K562 (cell line): ENCODE results near the gene SLC43A2. TPM values are rescaled to one million over a fixed set of nuclear protein-coding genes. Genes with fewer than 3 reads are reported as not detected.
"Not testable (repeated sequence)": the region's sequence is repeated elsewhere in the genome, so short reads cannot be mapped to it uniquely, and the experiment has no call there.

Experiments
- ATAC-seq: fragments of 200-7000 bp; cut with Tn5 transposase; 3 replicates; pipeline ENCODE4 v1.9.1; 2020; ENCODE audit warnings: moderate library complexity
- BruUV-seq: library from RNA; stranded (reverse); fragments of 400-500 nt; replicated peaks from 2 replicates; lab custom pipeline; 2021; lab: Mats Ljungman, UMichigan
- CTCF ChIA-PET: fragments of 300-600 bp; formaldehyde crosslinking; extraction: SDS; loops from one replicate; lab custom pipeline; 2021; ENCODE audit warnings: low intra/inter-chr PET ratio; lab: Yijun Ruan, JAX
- POLR2A ChIA-PET: fragments of 300-600, 350-650 bp; sonication (Branson Sonifier 250); formaldehyde crosslinking; extraction: SDS; loops from one replicate; lab custom pipeline; 2021; ENCODE audit warnings: antibody characterized with exemption, inconsistent platforms; lab: Yijun Ruan, JAX
- DNase-seq, 4 experiments: peaks; one replicate each; pipeline versions ENCODE4 v3.0.0 to v3.0.0-alpha.2; 2011 to 2018; ENCODE audit warnings: low spot score in 3 of 4, mixed read lengths in 3 of 4; ENCODE audit errors: extremely low read depth in 1 of 4
- FAIRE-seq: peaks from 2 replicates; lab custom pipeline; 2011; peaks lifted over from hg19 to GRCh38; lab: Jason Lieb, UNC
- H2AFZ ChIP-seq: 2 replicates; pipeline ENCODE4 v1.6.0; 2011; ENCODE audit warnings: low read depth, low read length, control low read depth, inconsistent platforms
- H3K27ac ChIP-seq: fragments of 200-600 bp; 3 replicates; pipeline ENCODE4 v1.8.0; 2011; ENCODE audit warnings: low read depth, mild to moderate bottlenecking, control low read depth, inconsistent platforms, low read length, moderate library complexity, mixed read lengths; ENCODE audit errors: extremely low read depth
- H3K27me3 ChIP-seq, 2 experiments: fragments of 300-600 bp in 1 of 2; 2 replicates in 1 of 2; 3 replicates in 1 of 2; pipeline versions ENCODE4 v1.6.0 to v1.8.0; 2011; ENCODE audit warnings: inconsistent platforms in 2 of 2, low read length in 2 of 2, mild to moderate bottlenecking in 1 of 2, mixed read lengths in 1 of 2, moderate library complexity in 1 of 2; ENCODE audit not compliant: control insufficient read depth in 2 of 2, insufficient read depth in 2 of 2
- H3K36me3 ChIP-seq: fragments of 300-600 bp; 3 replicates; pipeline ENCODE4 v1.8.0; 2011; ENCODE audit warnings: mild to moderate bottlenecking, low read length, inconsistent platforms; ENCODE audit not compliant: control insufficient read depth, insufficient read depth
- H3K4me1 ChIP-seq, 2 experiments: fragments of 200-600 bp in 1 of 2; replicated peaks in 1 of 2; 2 replicates in 1 of 2; 3 replicates in 1 of 2; pipeline versions ENCODE4 v1.5.1 to v1.8.0; 2011; ENCODE audit warnings: inconsistent platforms in 2 of 2, low read length in 2 of 2, mild to moderate bottlenecking in 1 of 2, mixed read lengths in 1 of 2, moderate library complexity in 1 of 2; ENCODE audit not compliant: control insufficient read depth in 2 of 2, insufficient read depth in 2 of 2
- H3K4me2 ChIP-seq: 2 replicates; pipeline ENCODE4 v1.6.1; 2011; ENCODE audit warnings: low read length, control low read depth, inconsistent platforms, mixed read lengths; ENCODE audit not compliant: insufficient read depth
- H3K4me3 ChIP-seq: fragments of 200-600 bp; sonication (generic), shearing (Covaris generic); 2 replicates; pipeline ENCODE4 v1.5.1; 2016; ENCODE audit warnings: control low read depth, inconsistent platforms
- H3K79me2 ChIP-seq: fragments of 200-600 bp; 3 replicates; pipeline ENCODE4 v1.8.0; 2011; ENCODE audit warnings: low read length, inconsistent platforms; ENCODE audit not compliant: control insufficient read depth, insufficient read depth
- H3K9ac ChIP-seq, 2 experiments: 2 replicates each; pipeline versions ENCODE4 v1.6.0 to v1.6.1; 2011; ENCODE audit warnings: low read depth in 2 of 2, low read length in 2 of 2, control low read depth in 1 of 2, inconsistent platforms in 1 of 2, mild to moderate bottlenecking in 1 of 2, mixed read lengths in 1 of 2; ENCODE audit not compliant: insufficient read depth in 1 of 2
- H3K9me1 ChIP-seq: one replicate; pipeline ENCODE4 v1.6.0; 2011; ENCODE audit warnings: inconsistent platforms, mild to moderate bottlenecking, low read length, moderate library complexity; ENCODE audit not compliant: control insufficient read depth, insufficient read depth
- H3K9me3 ChIP-seq: replicated peaks from 2 replicates; pipeline ENCODE4 v1.5.1; 2011; ENCODE audit warnings: low read depth, low read length, inconsistent platforms; ENCODE audit not compliant: control insufficient read depth, insufficient read depth
- H4K20me1 ChIP-seq: replicated peaks from 2 replicates; pipeline ENCODE4 v1.6.1; 2011; ENCODE audit warnings: low read length, inconsistent platforms, mixed read lengths; ENCODE audit not compliant: control insufficient read depth, insufficient read depth
- SAFB2 ChIP-seq: fragments of 200-400 bp; formaldehyde crosslinking; IDR thresholded peaks from 2 replicates; pipeline ENCODE4 v1.6.1; 2018; ENCODE audit warnings: borderline replicate concordance, low read length, low read depth, moderate library complexity; ENCODE audit not compliant: severe bottlenecking
- SREBF1 ChIP-seq: fragments of 150-350 bp; IDR thresholded peaks from 2 replicates; pipeline ENCODE4 v1.6.1; 2014; ENCODE audit warnings: antibody characterized with exemption, low read depth, low read length, borderline replicate concordance
- ZNF174 ChIP-seq: fragments of 250-450 bp; sonication (Bioruptor Pico); IDR thresholded peaks from 2 replicates; pipeline ENCODE4 v1.4.0; 2020; ENCODE audit warnings: mild to moderate bottlenecking
- WGBS: fragments of 100-300 bp; shearing (Covaris generic); methylation state at CpG from one replicate; pipeline ENCODE4 v1.1.6; 2016; ENCODE audit warnings: low coverage, mixed read lengths; ENCODE audit not compliant: insufficient coverage; ENCODE audit errors: missing lambda C conversion rate; 5-methylcytosine and 5-hydroxymethylcytosine counted together
- in situ Hi-C: fragments of 300-500 bp; cut with MboI; formaldehyde crosslinking; loops from 4 replicates; pipeline ENCODE4 v1.15.0; 2018; ENCODE audit warnings: inconsistent platforms, mixed read lengths
- intact Hi-C: fragments of 100-400 bp; cut with micrococcal nuclease; formaldehyde crosslinking; loops from 2 replicates; pipeline ENCODE4 v1.14.2; 2022
- polyA plus RNA-seq, 8 experiments: library from polyadenylated mRNA; depleted of rRNA in 4 of 8; stranded (reverse) in 5 of 8; unstranded in 3 of 8; fragments of >200 nt; fragmentation: Nextera tagmentation in 2 of 8; fragmentation: Illumina TruSeq in 1 of 8; extraction: Ambion mirVana in 2 of 8; extraction: Trizol in 1 of 8; gene quantifications; 2 replicates each; pipeline versions ENCODE4 v1.2.1 to v1.2.3, GENCODE V29; 2011 to 2014; ENCODE audit warnings: inconsistent platforms in 1 of 8, missing spikeins in 1 of 8
- total RNA-seq, 7 experiments: library from RNA; depleted of rRNA in 6 of 7; stranded (reverse); fragments of >200 nt in 6 of 7; fragmentation: Illumina TruSeq in 2 of 7; extraction: Trizol in 2 of 7; gene quantifications; 2 replicates each; pipeline versions ENCODE4 v1.2.1 to v1.2.3, GENCODE V29; 2011 to 2021; ENCODE audit warnings: low replicate concordance in 1 of 7

Gene SLC43A2
- total and polyA plus RNA-seq, 9 of the 15 experiments (the other 6 are each of a cell fraction or from before 2014, with no cell fraction given), result 0.03 to 10.2 (median 3.6) TPM

GRCh38 chr17:1663934-1664333 lies 35.3 kb upstream of the SLC43A2 start:
- H2AFZ ChIP-seq, H3K9me3 ChIP-seq, ATAC-seq, intact Hi-C loops, H3K27ac ChIP-seq, H4K20me1 ChIP-seq, H3K4me3 ChIP-seq, FAIRE-seq, DNase-seq, CTCF ChIA-PET, H3K79me2 ChIP-seq, H3K4me1 ChIP-seq, H3K9ac ChIP-seq, H3K9me1 ChIP-seq, H3K4me2 ChIP-seq, H3K27me3 ChIP-seq, in situ Hi-C loops, BruUV-seq: not testable (repeated sequence)
- H3K36me3 ChIP-seq, result peaks cover 82% of the 10 kb centered on the region
- WGBS, result 96% methylated on average over 5 of the region's 5 CpGs
- POLR2A ChIA-PET, result interaction anchor here (1.3 kb wide), 1 partner anchor 13 kb away, joined by 4 read pairs; no protein-coding TSS in a partner anchor

DNA sequence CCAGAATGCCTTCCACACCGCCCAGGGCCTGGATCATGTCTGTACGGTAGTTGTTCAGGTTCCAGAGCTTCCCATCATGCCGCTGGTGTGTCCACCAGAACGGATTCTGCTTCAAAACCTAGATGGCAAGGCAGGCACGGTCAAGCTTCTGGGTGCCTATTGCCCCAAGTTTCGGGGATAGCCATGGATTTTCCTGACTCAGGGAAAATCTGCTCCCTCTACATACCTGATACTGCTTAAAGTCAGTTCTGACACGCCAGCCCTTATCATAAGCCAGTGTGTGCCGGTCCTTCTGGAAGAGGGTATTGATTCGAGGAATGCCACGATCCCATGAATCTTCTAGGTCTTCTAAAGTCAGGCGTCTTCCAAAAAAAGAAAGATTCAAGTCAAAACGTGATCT lies 32.4 kb upstream of the SLC43A2 start:
- Histone ChIP-seq H3K9ac (no peak overlapping the region), H3K9me1 (no peaks in the 10 kb centered on the region), H3K27me3 (no peaks in the 10 kb centered on the region), H4K20me1 (no peaks in the 10 kb centered on the region), H3K4me3 (no peak overlapping the region), H2AFZ (no peak overlapping the region), H3K4me2 (no peak overlapping the region), H3K79me2 (peaks cover 3% of the 10 kb centered on the region; the same call in 1 of the 3 replicates), H3K9me3 (no peaks in the 10 kb centered on the region), H3K27ac (no peak overlapping the region), H3K36me3 (peaks cover 85% of the 10 kb centered on the region), H3K4me1 (no peaks in the 10 kb centered on the region; a peak in 1 of 5 replicates)
- in situ Hi-C loops (no loop called here), intact Hi-C loops (no loop called here)
- BruUV-seq, result TSS peak; percentile 61
- ATAC-seq, result no peak
- no peak for FAIRE-seq
- no peak for TF ChIP-seq SREBF1
- TF ChIP-seq SAFB2, result no peak
- TF ChIP-seq ZNF174 (CRISPR knock-in tag), result no peak
- 94% methylated on average over 11 of the region's 12 CpGs for WGBS
- CTCF ChIA-PET, result no interaction called here
- DNase-seq, result no peak
- POLR2A ChIA-PET, result interaction anchor here (0.8 to 2.4 kb wide), 3 partner anchors 10 to 22 kb away, joined by 4 to 20 read pairs (median 5); partner anchors contain the start of gene RILP
